Large intestine (tissue), 3 donors: ENCODE results near the gene NBEAL2. TPM values are rescaled to one million over a fixed set of nuclear protein-coding genes. Genes with fewer than 3 reads are reported as not detected.

Experiments used
- DNase-seq, 2 donors: peaks; one replicate each; pipeline versions ENCODE4 v3.0.0 to v3.0.0-alpha.2; 2013
- H3K27ac ChIP-seq: one replicate; pipeline ENCODE4 v1.5.1; 2013; ENCODE audit warnings: low read length
- H3K27me3 ChIP-seq: 2 replicates; pipeline ENCODE4 v1.6.1; 2013; ENCODE audit warnings: low read length; ENCODE audit not compliant: control insufficient read depth, insufficient read depth
- H3K36me3 ChIP-seq: 2 replicates; pipeline ENCODE4 v1.6.1; 2013; ENCODE audit warnings: low read length; ENCODE audit not compliant: control insufficient read depth, insufficient read depth
- H3K4me1 ChIP-seq: one replicate; pipeline ENCODE4 v1.6.1; 2013; ENCODE audit warnings: low read length; ENCODE audit not compliant: control insufficient read depth, insufficient read depth
- H3K4me3 ChIP-seq: one replicate; pipeline ENCODE4 v1.5.1; 2013; ENCODE audit warnings: low read length
- H3K9me3 ChIP-seq: one replicate; pipeline ENCODE4 v1.6.1; 2013; ENCODE audit warnings: mild to moderate bottlenecking, low read depth, low read length, moderate library complexity; ENCODE audit not compliant: control insufficient read depth
- WGBS: methylation state at CpG from one replicate; pipeline ENCODE4 v1.1.5; 2013; ENCODE audit warnings: low lambda C conversion rate; ENCODE audit not compliant: insufficient coverage; 5-methylcytosine and 5-hydroxymethylcytosine counted together
- polyA plus RNA-seq: library from polyadenylated mRNA; unstranded; fragments of 120-200 nt; gene quantifications from one replicate; pipeline ENCODE4 v1.2.1, GENCODE V29; 2013

Gene NBEAL2
- polyA plus RNA-seq, 1 donor = 40.8 TPM

DNA sequence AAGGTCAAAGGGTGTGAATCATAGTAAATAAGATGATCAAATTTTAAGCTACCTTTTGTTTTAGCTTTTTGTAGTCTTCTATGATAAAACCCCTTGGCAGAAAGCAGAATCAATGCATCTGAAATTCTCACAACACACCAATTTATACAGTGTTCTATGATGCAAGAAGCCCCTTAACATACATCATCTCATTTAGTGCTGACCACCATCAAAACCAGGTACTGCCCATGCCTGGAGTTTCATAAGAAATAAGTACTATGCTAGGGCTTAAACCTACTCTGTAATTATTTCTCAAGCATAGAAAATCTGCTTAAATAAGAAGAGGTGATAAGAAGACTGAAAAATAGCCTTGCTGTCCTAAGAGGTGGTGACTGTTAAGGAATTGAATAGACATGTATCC lies 67.6 kb downstream of the NBEAL2 start:
- Histone ChIP-seq H3K4me3 (no peak overlapping the region), H3K4me1 (peaks cover 4% of the 10 kb centered on the region), H3K27me3 (no peaks in the 10 kb centered on the region), H3K27ac (no peak overlapping the region), H3K9me3 (no peaks in the 10 kb centered on the region), H3K36me3 (peaks cover 20% of the 10 kb centered on the region)
- DNase-seq = no peak

DNA sequence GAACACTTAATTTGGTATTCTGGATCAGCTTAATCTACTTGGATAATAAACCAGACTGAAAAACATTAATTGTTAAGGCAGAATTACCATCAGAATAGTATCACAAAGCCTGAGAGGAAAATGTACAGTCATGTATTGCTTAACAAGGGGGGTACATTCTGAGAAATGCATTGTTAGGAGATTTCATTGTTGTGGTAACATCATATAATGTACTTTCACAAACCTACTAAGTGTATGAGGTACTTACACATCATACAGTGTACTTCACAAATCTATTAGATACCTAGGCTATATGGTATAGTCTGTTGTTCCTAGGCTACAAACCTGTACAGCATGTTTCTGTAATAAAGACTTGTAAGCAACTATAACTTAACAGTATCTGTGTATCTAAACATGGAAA lies 68.2 kb downstream of the NBEAL2 start:
- H3K27me3 ChIP-seq = no peaks in the 10 kb centered on the region
- H3K9me3 ChIP-seq = no peaks in the 10 kb centered on the region
- H3K36me3 ChIP-seq = peaks cover 19% of the 10 kb centered on the region
- no peak for DNase-seq
- H3K4me3 ChIP-seq = no peak overlapping the region
- no peaks in the 10 kb centered on the region for H3K4me1 ChIP-seq
- no peak overlapping the region for H3K27ac ChIP-seq

DNA sequence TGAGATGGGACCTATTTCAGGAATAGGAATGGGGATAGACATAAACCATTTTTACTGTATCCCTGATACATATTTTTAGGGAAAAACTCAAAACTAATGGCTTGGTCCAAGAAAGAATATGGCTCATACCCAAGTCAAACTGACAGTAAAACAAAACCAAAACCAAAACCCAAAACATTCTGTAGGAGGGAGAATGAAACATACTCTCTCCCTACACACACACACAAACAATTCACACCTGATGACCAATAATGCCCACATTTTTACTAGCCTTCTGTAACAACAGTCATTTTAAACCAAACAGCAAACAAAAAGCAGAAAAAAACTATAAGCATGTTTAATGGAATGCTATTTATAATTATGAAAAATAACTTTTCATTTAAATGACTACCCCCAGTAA lies 74.9 kb downstream of the NBEAL2 start:
- Histone ChIP-seq H3K27ac (no peak overlapping the region), H3K4me3 (no peak overlapping the region), H3K4me1 (no peaks in the 10 kb centered on the region), H3K36me3 (peaks cover 30% of the 10 kb centered on the region), H3K9me3 (no peaks in the 10 kb centered on the region), H3K27me3 (no peaks in the 10 kb centered on the region)
- DNase-seq = no peak

DNA sequence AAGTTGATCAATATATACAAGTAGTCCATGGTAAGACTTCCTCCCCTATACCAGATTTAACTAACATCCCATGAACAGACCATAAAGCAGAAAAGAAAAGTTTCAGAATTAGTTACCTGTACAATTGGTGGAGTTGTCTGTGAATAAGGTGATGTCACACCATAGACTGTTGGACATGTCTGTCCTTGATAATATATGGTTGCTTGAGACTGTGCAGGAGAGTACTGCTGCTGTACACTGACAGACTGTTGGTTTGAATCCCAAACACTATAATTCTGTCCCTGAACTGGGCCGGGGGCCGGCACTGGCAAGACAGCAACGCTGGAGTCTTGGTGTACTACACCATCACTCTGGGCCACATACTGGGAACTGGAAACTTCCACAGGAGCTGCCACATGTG lies 77.2 kb downstream of the NBEAL2 start:
- no peak for DNase-seq
- no peaks in the 10 kb centered on the region for H3K9me3 ChIP-seq
- no peaks in the 10 kb centered on the region for H3K4me1 ChIP-seq
- H3K27ac ChIP-seq = no peak overlapping the region
- peaks cover 33% of the 10 kb centered on the region for H3K36me3 ChIP-seq
- WGBS = no CpG with 5 or more reads among the region's 3 CpGs
- no peak overlapping the region for H3K4me3 ChIP-seq
- H3K27me3 ChIP-seq = no peaks in the 10 kb centered on the region

DNA sequence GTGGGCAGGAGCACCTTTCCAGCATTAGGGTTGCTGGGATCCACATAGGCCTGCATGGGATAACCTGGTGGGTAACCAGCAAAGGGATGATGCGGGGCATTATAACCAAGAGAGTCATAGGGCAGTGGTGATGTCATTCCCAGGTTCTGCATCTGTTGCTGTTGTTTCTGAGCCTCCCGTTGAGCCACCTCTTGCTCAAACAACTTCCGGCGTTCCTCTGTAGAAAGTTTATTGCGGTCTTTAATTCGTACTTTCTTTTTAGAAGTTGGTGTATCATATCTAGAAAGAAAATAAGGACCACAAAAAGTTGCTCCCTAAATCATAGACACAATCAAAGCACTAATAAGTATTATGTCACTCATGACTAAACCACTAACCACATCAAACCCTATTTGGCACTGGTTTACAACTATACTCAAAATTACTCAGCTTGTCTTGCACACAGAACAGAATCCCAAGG lies 77.8 kb downstream of the NBEAL2 start:
- Histone ChIP-seq H3K27ac (no peak overlapping the region), H3K27me3 (no peaks in the 10 kb centered on the region), H3K4me1 (no peaks in the 10 kb centered on the region), H3K4me3 (no peak overlapping the region), H3K36me3 (peaks cover 33% of the 10 kb centered on the region), H3K9me3 (no peaks in the 10 kb centered on the region)
- DNase-seq = no peak
- no CpG with 5 or more reads among the region's 6 CpGs for WGBS

Other genes starting within 250 kb of the NBEAL2 start
- 6.7 TPM for gene MYL3, start 116.2 kb upstream of the NBEAL2 start, polyA plus RNA-seq
- 8.7 TPM for gene PTH1R, start 101.9 kb upstream of the NBEAL2 start, polyA plus RNA-seq
- gene CCDC12, start 2.9 kb upstream of the NBEAL2 start, polyA plus RNA-seq = 57.3 TPM
- 37.1 TPM for gene SETD2, start 184.4 kb downstream of the NBEAL2 start, polyA plus RNA-seq